HG03039 (cell line): ENCODE measurements around the gene LRRC37B.
A peak's percentile ranks its signal among the peaks of the same experiment; 100 is the strongest.
"Not testable (repeated sequence)": the region's sequence is repeated elsewhere in the genome, so short reads cannot be mapped to it uniquely, and the experiment has no call there.

Experiments
- ATAC-seq: cut with Tn5 transposase; IDR thresholded peaks from one replicate; pipeline ENCODE4 v1.9.1; 2021; ENCODE audit warnings: mild to moderate bottlenecking, moderate library complexity; ENCODE audit not compliant: unreplicated experiment

The LRRC37B gene

DNA sequence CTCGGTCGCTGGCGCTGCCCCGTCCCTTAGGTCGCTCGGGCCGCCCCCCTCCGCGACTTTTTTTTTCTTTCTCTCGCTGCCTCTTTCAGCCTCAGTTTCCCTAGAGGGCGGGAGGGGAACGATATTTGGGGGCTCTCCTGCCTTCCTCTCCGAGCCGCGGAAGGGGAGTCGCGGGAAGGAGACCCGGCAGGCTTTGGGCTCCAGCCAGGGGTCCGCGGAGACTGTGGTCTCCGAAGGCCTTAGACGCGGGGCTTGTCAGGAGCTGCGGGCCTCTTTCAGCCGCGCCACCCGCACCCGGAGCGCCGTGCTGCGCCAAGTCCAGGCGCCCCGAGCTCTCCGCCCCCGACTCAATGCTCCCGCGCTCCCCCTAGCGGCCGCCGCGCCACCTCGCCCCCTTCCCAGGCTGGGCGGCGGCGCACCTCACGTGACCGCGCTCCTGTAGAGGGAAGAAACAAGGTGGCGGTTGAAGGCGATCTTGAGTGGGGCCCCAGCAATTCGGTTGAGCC is at the start of gene LRRC37B:
Gene LRRC37B, plus strand, starts transcription at position 427 of the 506 bp plus-strand sequence. CDS start 14,010 bp downstream, outside the sequence.
- peak; percentile 76 for ATAC-seq

DNA sequence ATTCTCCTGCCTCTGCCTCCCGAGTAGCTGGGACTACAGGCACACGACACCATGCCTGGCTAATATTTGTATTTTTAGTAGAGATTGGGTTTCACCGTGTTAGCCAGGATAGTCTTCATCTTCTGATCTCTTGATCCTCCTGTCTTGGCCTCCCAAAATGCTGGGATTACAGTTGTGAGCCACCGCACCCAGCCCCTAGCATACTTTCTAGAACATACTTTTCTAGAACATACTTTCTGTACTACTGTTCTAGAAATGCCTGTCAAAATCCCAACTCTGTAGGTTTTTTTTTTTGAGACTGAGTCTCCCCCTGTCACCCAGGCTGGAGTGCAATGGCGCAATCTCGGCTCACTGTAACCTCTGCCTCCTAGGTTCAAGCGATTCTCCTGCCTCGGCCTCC is 43.1 kb upstream of the LRRC37B start:
- ATAC-seq = not testable (repeated sequence)

DNA sequence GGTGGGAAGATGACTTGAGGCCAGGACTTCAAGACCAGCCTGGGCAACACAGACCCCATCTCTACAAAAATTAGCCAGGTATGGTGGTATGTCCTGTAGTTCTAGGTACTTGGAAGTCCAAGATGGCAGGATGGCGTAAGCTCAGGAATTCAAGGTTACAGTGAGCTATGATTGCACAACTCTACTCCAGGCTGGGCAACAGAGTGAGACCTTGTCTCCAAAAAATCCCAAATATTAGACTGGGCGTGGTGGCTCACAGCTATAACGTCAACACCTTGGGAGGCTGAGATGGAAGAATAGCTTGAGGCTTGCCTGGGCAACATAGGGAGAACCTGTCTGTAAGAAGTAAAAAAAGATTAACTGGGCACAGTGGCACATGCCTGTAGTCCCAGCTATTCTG is 39.5 kb upstream of the LRRC37B start:
- no peak for ATAC-seq

DNA sequence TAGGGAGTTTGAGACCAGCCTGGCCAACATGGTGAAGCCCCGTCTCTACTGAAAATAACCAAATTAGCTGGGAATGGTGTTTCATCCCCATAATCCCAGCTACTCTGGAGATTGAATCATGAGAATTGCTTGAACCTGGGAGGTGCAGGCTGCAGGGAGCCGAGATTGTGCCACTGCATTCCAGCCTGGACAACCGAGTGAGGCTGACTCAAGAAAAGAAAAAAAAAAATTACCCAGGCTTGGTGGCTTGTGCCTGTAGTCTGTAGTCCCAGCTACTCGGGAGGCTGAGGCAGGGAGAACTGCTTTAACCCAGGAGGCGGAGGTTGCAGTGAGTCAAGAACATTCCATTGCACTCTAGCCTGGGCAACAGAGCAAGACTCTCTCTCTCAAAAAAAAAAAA is 36.8 kb upstream of the LRRC37B start:
- not testable (repeated sequence) for ATAC-seq

DNA sequence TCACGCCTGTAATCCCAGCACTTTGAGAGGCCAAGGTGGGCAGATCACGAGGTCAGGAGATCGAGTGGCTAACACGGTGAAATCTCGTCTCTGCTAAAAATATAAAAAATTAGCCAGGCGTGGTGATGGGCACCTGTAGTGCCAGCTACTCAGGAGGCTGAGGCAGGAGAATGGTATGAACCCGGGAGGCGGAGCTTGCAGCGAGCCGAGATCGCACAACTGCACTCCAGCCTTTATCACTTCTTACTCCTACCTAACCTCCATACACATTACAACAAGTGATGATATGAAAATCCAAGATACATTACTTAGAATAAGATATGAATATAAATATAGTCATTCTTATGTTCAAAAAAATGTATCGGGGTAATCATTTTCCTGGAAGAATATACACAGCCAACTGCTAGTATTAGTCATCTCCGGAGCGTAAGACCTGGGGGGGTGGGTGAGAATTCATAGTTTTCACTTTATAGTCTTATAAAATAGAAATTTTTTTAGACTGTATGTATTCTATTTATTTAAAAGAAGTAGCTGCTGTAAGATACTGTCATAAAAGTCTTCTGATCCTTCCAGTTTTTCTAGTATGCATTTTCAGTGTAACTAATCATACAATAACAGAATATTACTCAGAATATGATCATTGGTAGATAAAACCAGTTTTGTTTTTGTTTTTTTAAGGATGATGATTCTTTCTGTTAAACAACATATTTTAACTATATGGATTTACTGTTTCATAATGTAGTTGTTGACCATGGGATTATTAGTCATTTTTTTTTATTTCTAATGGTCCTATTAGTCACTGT is 32.7 kb upstream of the LRRC37B start:
- ATAC-seq = not testable (repeated sequence)

DNA sequence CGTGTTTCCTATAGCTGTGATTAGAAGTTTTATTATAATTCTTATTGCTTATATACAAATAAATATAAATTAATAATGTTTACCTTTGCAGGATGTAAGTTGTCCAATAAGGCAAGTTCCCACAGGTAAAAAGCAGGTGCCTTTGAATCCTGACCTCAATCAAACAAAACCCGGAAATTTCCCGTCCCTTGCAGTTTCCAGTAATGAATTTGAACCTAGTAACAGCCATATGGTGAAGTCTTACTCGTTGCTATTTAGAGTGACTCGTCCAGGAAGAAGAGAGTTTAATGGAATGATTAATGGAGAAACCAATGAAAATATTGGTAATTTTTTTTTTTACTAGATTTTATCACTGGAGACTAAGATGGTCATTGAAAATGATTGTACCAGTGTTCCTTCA is 31.8 kb upstream of the LRRC37B start:
- not testable (repeated sequence) for ATAC-seq

DNA sequence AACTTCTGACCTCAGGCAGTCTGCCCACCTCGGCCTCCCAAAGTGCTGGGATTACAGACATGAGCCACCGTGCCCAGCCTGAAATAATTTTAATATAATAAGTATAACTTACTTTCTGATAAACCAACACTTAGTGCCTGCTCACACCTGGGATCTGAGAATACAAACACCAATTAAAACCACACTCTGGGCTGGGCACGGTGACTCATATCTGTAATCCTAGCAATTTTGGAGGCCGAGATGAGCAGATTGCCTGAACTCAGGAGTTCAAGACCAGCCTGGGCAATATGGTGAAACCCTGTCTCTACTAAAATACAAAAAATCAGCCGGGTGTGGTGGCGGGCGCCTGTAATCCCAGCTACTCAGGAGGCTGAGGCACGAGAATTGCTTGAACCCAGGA is 15.4 kb upstream of the LRRC37B start:
- ATAC-seq = not testable (repeated sequence)

DNA sequence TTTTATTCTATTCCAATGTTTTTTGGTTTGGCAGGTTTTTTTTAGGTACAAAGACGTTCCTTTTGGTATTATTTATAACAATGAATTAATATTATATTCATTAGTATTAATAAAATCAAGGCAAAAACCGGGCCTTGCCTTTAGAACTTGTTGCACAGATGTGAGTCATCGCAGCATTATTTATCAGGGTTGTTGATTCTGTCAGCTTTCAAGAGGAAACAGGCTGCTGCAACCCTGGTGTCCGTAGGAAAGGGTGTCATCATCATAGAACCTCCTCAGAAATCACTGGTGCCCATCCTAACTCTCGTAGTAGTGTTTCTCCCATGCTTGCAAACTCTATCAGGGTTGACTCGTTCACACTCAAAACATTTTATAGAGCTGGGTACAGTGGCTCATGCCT is 10.2 kb upstream of the LRRC37B start:
- ATAC-seq = no peak

DNA sequence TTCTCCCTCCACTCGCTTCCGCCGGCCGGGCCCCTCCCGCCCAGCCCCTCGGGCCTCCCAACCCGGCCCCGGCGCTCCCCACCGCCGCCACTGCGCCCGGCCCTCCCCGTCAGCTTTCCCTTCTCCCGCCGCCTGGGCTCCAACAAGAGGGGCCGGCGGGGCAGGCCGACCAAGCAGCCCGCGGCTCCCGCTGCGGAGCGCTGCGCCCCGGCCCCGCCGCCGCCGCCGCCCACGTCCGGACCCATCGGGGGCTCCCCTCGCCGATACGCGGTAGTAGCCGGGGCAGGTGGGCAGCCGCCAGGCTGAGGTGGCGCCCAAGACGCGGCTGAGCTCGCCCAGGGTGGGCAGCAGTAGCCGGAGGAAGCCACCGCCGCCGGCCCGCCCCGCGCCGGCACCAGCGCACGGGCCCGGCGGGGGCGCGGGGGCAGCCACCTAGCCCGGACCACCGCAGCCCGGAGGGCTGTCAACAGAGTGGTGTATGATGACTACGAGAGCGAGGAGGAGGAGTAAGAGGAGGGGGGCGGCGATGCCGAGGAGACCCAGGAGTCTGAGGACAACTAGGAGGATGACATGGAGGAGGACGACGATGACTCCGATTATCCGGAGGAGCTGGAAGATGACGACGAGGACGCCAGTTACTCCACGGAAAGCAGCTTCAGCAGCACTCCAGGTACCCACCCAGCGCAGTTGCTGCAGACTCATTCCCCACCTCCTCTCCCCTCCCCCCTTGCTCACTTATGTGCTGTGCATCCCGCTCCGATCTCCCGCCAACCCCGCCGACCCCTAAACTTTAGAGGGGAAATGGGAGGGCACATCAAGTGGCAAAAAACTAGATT is 498 bp downstream of the LRRC37B start:
- peak; percentile 30 for ATAC-seq

DNA sequence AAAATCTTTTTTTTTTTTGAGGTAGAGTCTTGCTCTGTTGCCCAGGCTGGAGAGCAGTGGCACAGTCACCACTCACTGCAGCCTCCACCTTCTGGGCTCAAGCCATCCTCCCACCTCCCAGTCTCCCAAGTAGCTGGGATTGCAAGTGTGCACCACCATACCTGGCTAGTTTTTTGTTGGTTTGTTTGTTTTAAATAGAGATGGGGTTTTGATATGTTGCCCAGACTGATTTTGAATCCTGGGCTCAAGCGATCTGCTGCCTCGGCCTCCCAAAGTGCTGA is 2.0 kb downstream of the LRRC37B start:
- no peak for ATAC-seq

DNA sequence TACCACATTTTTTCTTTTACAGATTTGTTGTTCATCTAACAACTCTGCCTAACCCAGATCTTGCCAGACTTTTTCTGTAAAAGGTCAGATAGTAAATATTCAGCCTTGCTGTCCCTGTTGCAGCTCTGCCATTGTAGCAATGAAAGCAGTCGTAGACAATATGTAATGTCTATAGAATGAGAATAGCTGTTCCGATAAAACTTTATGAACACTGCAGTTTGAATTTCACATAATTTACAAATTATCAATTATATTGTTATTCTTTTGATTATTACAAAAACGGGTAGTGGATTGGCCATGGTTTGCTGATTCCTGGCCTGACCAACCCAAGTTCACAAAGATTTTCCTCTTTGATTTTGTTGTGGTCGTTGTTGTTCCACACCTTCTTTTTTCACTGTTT is 2.9 kb downstream of the LRRC37B start:
- ATAC-seq = no peak

DNA sequence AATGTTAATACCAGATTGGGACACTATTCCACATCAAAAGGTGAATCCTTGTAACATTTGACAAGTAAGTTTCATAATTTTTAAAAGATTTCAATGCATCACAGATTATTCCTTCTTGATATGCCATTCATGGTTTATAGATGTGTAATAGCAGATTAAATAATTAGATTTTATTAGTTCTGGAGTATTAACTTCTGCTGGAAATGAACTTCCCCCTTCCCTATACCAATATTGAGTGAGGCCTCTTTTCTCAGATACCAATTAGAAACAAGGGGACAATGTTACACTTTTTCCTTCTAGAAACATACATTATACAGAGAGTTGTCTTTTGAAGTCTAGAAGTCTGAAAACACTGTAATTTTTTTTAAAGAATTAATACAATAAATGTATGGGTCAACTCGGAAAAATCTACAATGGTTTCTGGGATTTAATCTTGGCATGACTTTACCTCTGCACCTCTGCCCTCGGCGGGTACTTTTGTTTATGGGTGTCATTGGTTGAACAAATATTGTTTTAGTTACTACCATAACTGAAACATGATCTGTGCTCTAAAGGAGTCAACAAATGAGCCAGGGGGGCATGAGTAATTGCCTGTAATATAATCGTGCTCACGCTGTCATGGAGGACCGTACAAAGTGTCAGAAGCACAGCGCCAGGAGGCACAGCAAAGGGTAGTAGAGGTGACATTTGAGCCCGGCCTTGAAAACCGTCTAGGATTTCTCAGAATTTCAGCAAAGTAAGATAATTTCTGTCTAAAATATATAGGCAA is 8.2 kb downstream of the LRRC37B start:
- no peak for ATAC-seq

DNA sequence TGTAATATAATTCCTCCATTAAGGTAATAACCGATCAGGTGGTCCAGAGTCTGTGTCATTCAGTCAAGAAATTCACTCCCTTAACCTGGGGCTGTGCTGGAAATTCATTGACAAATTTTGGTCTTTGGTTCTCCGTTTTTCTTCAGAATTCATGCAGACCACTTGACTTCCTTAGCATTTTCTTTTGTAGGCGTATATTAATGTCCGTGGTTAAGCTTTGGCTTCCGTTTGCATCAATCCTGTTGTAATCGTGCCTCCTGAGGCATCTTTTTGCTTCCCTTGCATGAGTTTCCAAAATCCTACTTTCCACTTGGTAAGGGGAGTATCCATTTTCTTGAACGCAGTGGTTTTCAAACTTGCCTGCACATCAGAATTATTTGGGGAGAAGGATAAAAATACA is 9.0 kb downstream of the LRRC37B start:
- no peak for ATAC-seq

DNA sequence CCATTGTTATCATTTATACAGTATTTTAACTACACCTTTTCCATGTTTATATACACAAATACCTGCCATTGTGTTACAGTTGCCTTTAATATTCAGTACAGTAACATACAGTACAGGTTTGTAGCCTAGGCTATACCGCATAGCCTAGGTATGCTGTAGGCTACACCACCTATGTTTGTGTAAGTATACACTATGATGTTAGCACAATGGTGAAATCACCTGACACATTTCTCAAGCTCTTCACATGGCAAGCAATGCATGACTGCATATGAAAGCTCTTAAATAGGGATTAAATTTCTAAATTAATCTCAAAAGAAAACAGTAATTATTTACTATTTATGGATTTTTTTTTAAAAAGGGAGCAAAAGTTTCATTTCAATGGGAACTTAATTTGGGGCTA is 12.0 kb downstream of the LRRC37B start:
- no peak for ATAC-seq

DNA sequence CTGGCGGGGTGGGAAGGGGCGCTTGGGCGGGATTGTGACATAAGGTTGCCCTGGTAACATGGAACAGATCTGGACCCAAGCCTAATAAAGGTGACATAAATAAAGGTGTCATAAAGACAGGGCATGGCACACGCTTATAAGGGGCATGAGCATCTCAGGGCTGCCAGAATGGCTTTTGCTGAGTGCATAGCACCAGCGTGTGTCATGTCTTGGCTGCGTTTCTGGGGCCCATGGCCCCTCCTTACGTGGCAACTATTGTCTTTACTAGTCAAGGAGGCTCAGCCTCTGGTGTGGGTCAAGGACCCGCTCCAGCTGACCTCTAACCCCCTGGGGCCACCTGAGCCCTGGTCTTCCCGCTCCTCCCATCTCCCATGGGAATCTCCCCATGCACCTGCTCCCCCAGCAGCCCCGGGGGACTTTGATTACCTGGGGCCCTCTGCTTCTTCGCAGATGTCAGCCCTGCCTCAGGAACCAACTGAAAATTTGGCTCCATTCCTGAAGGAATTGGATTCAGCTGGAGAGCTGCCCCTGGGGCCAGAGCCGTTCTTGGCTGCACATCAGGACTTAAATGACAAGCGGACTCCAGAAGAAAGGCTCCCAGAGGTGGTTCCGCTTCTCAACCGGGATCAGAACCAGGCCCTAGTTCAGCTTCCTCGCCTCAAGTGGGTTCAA is 13.9 kb downstream of the LRRC37B start:
- no peak for ATAC-seq

DNA sequence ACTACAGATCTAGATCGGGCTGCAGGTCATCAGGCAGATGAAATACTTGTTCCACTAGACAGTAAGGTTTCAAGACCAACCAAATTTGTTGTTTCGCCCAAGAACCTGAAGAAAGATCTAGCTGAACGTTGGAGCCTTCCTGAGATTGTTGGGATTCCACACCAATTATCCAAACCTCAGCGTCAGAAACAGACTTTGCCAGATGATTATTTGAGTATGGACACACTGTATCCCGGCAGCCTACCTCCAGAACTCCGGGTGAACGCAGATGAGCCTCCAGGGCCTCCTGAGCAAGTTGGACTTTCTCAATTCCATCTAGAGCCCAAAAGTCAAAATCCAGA is 14.4 kb downstream of the LRRC37B start:
- no peak for ATAC-seq

DNA sequence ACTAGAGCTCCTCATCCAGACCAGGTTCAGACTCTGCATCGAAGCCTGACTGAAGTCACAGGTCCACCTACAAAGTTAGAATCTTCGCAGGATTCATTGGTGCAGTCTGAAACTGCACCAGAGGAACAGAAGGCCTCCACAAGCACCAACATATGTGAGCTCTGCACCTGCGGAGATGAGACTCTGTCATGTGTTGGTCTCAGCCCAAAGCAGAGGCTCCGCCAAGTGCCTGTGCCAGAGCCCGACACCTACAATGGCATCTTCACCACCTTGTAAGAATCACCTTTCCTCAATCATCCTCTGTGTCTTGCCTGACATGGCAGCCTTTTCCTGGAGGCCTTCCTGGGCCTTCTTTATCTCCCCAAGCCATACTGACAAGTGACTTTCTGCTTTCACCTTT is 15.4 kb downstream of the LRRC37B start:
- ATAC-seq = not testable (repeated sequence)

DNA sequence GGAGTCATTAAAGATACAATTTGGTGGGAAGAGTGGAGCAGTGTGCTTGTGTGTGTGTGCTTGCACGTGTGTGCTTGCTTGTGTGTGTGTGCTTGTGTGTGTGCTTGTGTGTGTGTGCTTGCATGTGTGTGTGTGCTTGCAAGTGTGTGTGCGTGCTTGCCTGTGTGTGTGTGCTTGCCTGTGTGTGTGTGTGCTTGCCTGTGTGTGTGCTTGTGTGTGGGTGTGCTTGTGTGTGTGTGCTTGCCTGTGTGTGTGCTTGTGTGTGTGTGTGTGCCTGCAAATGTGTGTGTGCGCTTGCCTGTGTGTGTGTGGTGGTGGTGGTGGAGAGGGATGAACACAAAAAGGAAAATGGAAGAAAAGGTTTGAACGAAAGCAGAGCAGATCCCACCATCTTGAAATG is 20.1 kb downstream of the LRRC37B start:
- not testable (repeated sequence) for ATAC-seq

DNA sequence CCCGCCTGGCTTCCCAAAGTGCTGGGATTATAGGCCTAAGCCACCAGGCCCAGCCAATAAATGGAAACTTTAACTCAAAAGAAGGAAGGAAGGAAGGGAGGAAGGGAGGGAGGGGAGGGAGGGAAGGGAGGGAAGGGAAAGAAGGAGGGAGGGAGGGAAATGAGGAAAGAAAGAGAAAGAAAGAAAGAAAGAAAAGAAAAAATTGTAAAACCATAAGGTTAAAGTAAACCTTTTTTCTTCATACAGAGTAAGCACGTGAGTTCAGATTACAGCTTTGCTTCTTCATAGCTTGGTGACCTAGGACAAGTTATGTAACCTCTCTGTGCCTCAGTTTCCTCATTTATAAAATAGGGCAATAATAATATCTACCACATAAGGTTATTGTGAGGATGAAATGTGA is 26.0 kb downstream of the LRRC37B start:
- no peak for ATAC-seq

DNA sequence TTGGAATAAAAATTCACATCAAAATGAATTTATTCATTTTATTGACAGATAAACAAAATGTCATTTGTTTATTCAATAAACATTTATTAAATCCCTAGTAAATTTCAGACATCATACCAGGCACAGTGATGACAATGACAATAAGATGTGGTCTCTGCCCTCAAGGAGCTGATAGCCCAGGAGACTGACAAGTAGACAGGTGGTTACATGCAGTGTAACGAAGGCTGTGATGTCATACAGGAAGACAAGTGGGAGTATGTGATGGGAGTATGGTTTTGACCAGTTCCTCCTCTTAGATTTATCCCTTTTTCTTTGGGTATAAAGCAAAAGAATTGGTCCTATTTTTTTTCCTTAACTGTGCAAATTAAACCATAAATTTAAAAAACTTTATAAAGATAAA is 26.6 kb downstream of the LRRC37B start:
- not testable (repeated sequence) for ATAC-seq

DNA sequence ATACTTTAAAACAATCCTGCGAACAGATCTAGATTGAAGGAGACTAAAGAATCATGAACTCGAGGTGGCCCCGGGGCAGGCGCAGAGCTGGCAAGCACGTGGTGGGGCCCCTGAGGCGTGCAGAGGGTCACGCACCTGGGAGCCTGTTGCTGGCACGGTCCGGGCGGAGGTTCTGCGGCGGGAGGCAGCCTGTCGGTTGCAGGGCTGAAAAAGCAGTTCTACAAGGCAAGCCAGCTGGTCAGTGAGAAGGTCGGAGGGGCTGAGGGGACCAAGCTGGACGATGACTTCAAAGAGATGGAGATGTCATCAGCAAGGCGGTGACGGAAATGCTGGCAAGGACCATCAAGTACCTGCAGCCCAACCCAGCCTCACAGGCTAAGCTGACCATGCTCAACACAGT is 33.1 kb downstream of the LRRC37B start:
- ATAC-seq = not testable (repeated sequence)
